HG03439 (cell line): ENCODE measurements around the gene PAX7.

Source experiments
- ATAC-seq: cut with Tn5 transposase; IDR thresholded peaks from one replicate; pipeline ENCODE4 v1.9.1; 2021; ENCODE audit warnings: mild to moderate bottlenecking, moderate library complexity; ENCODE audit not compliant: unreplicated experiment

The PAX7 gene

GRCh38 chr1:18618546-18619466, 11.8 kb upstream of the PAX7 start:
- no peak for ATAC-seq

GRCh38 chr1:18619467-18619835, 11.2 kb upstream of the PAX7 start:
- ATAC-seq = no peak

GRCh38 chr1:18628511-18628910, 2.1 kb upstream of the PAX7 start:
- no peak for ATAC-seq

GRCh38 chr1:18629659-18630510, 761 bp upstream of the PAX7 start:
- no peak for ATAC-seq

DNA sequence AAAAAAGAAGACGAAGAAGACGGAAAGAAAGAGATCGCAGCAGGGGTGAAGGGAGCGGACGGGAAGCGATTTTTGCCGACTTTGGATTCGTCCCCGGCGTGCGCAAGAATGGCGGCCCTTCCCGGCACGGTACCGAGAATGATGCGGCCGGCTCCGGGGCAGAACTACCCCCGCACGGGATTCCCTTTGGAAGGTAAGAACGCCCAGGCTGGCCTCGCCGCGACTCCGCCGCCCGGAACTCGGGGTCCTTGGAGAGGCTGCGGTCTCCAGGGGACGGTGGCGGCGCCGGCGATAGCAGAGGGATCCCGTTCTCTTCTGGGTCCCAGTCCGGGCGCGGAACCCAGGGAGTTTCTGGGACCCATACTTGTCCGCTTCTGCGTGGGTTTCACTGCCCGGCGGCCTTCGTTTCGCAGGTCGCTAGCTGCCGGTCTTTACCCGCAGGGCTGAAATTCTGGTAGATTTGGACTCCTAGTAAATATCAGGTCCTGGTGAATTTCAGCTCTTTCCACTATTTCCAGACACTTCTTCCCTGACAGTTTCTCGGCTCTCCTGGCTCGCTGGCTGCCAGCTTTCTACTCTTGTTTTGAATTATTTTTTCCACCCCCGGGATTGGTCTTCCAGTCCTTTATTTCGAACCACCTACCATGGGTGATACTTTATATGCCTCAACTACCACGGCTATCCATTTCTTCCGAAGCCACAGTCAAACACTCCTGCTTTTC, 1.0 kb downstream of the PAX7 start:
- ATAC-seq = no peak

DNA sequence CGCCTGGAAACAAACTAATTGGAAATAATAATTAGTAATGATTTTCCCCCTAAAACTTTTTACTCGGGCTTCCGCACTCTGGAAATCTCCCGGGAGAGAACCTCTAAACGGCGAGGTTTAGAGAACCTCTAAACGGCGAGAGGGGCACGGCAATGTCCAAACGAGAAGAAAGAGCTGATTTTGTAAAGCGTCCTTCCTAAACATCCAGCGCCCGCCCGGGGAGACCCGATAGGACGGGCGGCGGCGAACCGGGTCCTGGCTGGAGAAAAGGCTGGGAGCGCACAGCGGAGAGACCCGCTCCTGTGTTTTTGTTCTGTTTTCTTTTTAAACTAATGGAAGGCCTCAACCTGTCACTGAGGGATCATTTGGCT, 1.6 kb downstream of the PAX7 start:
- ATAC-seq = no peak

DNA sequence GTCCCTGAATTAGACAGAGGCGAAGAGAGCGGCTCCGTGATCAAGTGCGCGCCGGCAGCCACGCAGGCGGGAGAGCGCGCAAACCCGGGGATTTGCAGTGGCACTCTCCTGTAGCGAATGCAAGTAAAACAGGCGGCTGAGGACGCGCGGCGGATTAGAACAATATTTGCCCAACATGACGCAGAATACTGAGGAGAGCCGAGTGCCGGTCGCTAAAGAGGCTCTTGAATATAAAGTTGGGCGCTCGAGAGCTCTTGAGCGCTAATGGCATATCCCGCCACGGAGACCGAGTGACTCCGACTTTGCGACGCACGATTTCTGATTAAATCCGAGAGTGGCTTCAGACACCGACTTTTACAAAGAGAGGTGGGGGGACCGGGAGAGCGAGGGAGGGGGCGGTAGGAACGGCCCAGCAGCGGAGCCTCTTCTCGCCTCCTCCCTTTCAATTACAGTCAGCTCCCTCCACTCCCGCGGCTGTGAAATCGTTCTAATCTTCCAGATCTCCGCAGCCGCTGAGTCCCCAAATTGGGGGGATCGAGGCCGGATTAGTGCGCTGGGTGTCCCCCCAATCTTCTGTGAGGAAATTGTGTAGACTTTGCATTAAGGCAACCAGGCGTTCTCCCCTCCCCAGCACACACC, 2.3 kb downstream of the PAX7 start:
- no peak for ATAC-seq

DNA sequence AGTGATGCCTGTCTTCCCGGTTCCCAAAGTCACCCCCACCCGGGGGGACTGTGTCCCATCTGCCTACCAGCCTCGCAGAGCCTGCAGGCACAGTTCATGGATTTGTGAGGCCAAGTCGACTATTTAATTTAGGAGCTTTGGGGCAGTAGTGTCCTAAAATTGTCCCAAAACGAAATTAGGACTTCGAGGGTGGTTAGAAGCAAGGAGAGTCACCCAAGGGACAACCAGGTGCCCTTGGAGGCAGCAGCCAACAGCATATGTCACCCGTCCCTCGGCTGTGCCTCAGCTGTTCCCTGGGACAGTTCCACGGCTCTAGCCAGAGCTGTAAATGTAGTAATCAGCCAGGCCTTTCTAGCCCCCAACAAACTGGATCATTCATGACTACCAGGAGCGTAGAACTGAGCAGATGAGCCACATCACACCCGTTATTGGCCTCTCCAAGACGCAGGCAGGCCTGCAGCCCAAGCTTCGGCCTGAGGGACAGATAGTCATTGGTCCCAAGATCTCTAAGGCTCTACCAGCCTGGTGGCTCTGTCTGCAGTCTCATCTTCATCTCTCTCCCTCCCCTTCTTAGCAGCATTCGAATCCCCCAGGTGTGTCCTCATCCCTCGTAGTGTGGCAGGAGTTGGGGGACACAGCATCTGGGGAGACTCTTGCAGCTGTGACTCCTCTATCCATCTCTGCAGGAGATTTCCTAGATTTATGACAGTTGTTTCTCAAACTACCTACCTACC, 2.9 kb downstream of the PAX7 start:
- ATAC-seq = no peak

GRCh38 chr1:18634276-18634675, 3.6 kb downstream of the PAX7 start:
- no peak for ATAC-seq

DNA sequence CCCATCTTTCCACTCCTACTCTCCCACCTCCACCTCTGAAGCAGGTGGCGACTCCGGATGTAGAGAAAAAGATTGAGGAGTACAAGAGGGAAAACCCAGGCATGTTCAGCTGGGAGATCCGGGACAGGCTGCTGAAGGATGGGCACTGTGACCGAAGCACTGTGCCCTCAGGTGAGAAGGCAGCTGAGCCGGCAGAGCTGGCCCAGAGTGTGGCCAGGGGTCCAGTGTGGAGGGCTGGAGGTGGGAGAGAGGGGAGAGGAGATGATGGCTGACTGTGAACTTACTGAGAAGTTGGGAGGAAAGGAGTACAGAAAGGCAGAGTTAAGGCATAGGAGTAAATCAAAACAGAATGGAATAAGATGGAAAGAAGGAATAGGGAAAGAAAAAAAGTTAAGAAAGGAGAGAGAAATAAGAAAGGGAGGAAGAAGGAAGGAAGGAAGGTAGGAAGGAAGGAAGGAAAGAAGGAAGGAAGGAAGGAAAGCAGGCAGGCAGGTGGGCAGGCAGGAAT, 4.5 kb downstream of the PAX7 start:
- ATAC-seq = no peak

DNA sequence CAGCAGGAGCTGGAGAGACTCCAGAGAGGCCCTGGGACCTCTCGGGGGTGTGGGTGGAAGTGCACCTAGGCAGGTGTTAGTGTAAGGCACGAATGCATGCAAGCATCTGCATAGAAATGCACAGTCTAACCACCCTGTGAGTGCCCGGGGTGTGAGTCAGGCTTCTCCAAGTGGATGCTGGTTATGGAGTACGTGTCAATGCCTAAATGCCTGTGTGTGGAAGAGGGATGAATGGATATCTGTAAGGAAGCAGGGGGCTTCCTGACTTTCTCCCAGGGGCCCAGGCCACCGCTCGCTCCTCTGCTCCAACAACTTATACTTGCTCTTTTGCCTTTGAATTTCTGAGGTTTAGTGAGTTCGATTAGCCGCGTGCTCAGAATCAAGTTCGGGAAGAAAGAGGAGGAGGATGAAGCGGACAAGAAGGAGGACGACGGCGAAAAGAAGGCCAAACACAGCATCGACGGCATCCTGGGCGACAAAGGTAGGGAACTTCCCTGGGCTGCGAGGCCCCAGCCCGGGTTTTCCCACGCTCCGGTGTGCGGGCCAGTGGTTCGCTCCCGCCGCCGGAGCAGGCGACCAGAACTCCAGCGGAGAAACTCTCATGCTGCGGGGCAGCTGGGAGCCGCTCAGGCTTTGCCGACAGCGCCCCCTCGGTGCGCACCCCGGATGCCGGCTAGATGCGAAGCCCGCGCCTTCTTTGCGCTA, 5.4 kb downstream of the PAX7 start:
- ATAC-seq = no peak

DNA sequence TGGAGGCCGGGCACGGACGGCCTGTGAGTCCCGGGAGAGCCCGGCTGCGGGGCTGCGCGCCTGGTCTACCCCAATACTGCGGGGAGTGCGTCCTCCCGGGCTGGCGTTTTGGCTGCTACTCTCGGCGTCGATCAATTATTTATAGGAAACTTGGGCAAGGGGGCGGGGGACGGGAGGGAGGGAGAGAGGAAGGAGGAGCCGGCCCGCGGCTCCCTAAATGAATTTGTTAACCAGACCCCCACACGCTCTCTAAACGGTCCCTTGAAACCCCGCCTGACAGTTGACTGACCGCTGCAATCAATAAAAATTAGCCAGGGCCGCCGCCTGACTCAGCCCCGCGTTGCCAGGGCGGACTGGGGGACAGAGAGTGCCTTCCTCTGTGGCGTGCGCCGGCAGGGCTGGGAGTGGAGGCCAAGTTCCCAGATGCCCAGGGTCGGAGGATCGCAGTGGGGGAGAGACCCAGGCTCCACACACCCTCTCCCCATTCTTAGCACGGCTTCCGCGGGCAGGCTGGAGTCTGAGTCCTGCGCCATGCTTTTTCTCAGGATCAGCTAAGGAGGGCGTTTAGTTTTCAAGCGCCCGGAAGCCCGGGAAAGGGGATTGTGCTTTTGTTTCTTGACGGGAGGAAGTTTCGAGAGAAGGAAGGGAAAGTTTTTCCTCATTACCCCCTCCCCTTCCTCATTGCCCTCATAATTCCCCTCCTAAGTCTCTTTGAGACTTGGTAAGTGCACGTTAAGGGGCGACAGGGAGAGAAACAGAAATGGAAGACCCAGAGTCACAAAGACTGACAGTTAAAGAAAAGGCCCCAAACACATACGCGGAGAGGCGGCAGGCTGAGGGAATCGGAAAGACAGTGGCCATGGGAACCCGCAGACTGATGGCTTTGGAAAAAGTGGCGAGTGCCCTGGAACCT, 6.2 kb downstream of the PAX7 start:
- ATAC-seq = no peak

- no peak for ATAC-seq
These were observed 6.9 kb downstream of the PAX7 start for GRCh38 chr1:18637511-18637960.

DNA sequence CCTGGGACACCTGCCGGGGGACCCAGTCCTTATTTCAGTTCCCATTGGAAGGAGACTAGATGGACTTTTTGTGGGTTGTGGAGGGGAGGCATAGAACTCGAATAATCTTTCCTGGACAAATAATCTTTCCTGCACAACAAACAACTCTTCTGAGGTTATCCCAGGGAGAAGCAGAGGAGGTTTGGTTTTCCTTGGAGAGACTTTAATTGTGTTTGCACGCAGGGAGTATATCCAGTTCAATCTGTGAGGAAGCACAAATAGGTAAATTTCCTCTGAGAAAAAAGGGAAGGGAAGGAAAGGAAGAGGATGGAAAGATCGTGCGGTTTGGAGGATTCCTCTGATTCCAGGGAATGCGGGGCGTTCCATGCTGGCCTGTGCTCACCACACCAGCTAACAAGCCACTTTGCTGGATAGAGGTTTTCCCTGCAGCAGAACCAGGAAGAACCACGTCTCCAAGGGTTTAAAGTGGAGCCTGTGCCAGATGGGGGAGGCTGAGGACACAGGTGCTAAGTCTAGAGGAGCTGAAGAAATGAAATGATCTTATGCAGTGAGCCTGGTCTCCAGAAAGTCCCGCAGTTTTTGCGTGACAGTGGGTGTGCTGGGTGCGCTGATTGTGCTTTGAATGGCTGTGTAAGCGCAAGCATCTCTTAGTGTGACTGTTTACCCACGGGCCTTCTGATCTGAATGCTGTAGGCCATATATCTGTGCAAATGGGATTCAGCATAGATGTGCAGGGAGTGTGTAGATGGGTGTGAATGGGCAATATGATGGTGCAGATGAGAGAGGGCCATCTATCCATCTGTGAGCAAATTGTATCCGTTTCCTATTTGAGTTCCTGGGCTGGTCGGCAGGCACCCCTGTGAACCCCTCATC, 7.6 kb downstream of the PAX7 start:
- no peak for ATAC-seq

DNA sequence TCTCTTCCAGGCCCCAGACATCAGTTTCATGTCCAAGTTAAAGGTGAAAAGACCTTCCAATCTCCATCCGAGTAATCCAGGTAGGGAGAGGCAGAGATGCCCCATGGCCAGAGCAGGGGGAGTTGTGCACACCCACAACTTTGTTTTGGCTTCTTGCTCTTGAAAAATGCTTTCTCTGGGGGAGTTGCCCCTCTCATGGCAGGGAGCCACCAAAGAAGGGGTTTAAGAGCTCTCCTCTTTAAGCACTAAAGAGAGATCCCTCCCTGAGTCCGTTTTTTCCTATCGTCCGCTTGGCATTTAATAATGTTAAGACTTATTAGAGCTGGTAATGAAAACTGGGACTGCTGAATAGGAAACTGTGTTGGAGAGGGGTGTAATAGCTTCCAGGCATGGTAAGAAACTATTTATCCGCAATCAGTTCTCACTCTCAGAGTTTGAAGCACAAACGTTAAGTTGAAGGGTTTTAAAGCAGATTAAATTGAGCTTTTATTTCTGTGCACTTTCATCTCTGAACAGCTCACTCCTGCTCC, 8.3 kb downstream of the PAX7 start:
- no peak for ATAC-seq

- no peak for ATAC-seq
These were observed 8.9 kb downstream of the PAX7 start for GRCh38 chr1:18639368-18640055.
